ENCODE data around the gene EDEM1. TPM values are rescaled to one million over a fixed set of nuclear protein-coding genes. Genes with fewer than 3 reads are reported as not detected.

EDEM1 gene
- total RNA-seq, 4 donors from 2014 or later: 17.1 to 58.4 (median 37.7) TPM

DNA sequence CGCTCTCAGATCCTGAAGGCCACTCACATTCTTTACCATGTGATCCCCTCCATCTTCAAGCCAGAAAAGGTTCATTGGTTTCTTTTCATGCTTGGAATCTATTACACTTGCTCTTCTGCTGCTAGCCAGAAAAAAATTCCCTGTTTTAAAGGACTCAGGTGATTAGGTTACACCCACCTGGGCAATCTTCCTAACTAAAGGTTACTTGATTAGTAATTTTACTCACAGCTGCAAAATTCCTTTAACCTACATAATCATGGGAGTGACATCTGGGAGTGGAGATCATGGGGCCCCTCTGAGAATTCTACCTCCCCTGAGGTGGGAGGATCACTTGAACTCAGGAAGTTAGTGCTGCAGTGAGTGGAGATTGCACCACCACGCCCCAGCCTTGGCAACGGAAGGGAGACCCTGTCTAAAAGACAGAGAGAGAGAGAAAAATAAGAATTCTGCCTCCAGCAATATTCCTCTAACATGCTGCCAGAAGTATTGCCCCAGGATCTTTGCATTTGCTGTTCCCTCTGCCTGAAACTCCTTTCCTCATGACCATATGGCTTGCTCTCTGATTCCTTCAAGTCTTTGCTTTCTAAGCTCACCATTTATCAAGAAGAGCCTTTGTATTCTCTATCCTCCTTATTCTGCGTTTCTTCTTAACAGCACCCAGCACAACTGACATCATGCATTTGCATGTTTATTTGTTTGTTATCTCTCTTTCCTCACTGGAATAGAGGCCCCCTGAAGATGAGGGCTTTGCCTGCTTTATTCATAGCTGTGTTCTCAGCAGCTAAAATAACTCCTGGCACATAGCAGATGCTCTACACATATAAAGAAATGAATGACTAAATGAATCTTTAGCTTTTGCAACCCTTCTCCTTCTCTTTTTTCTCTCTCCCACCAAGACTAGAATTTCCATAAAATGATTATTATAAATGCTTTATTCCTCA is 68.2 kb downstream of the EDEM1 start:
- no peak overlapping the region for H3K27ac ChIP-seq

DNA sequence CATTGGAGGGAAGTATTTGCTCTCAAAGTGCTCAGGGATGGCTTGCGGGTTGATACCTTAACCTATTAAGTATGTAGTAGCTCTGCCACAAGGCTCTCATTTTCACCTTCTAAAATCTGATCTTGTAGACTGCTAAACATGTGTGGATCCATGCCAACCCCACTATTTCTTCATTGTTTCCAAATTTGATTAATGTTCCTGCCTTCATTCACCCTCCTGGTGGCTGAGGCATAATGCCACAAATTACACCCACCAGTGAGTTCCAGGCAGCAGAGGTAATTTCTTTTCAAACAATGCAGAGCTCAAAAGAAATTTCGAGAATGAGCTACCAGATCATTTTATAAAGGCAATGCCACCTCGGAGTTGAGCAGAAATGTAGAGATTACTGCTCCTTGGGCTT is 71.0 kb downstream of the EDEM1 start:
- Histone ChIP-seq H3K4me3 (no peak overlapping the region), H3K9me3 (no peaks in the 10 kb centered on the region), H3K36me3 (no peaks in the 10 kb centered on the region), H3K27me3 (no peaks in the 10 kb centered on the region), H3K4me1 (no peaks in the 10 kb centered on the region), H3K27ac (no peak overlapping the region)
- TF ChIP-seq POLR2A (IDR thresholded peaks at IDR 0.05): no peak
- TF ChIP-seq, protein P1, sequence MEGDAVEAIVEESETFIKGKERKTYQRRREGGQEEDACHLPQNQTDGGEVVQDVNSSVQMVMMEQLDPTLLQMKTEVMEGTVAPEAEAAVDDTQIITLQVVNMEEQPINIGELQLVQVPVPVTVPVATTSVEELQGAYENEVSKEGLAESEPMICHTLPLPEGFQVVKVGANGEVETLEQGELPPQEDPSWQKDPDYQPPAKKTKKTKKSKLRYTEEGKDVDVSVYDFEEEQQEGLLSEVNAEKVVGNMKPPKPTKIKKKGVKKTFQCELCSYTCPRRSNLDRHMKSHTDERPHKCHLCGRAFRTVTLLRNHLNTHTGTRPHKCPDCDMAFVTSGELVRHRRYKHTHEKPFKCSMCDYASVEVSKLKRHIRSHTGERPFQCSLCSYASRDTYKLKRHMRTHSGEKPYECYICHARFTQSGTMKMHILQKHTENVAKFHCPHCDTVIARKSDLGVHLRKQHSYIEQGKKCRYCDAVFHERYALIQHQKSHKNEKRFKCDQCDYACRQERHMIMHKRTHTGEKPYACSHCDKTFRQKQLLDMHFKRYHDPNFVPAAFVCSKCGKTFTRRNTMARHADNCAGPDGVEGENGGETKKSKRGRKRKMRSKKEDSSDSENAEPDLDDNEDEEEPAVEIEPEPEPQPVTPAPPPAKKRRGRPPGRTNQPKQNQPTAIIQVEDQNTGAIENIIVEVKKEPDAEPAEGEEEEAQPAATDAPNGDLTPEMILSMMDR (IDR thresholded peaks at IDR 0.05): no peak
- intact Hi-C loops (cut with DNase I; ENCODE audit: low total_unique reads): no loop called here
- DNase-seq: no peak

More for the DNA sequence above, 68.2 kb downstream of the EDEM1 start:
- Histone ChIP-seq H3K27me3 (no peaks in the 10 kb centered on the region), H3K36me3 (no peaks in the 10 kb centered on the region), H3K4me1 (no peaks in the 10 kb centered on the region), H3K9me3 (no peaks in the 10 kb centered on the region), H3K4me3 (no peak overlapping the region)
- intact Hi-C loops (cut with DNase I; ENCODE audit: low total_unique reads): no loop called here
- no peak for TF ChIP-seq POLR2A (IDR thresholded peaks at IDR 0.05)
- TF ChIP-seq, protein P1 (IDR thresholded peaks at IDR 0.05): no peak
- DNase-seq: no peak

DNA sequence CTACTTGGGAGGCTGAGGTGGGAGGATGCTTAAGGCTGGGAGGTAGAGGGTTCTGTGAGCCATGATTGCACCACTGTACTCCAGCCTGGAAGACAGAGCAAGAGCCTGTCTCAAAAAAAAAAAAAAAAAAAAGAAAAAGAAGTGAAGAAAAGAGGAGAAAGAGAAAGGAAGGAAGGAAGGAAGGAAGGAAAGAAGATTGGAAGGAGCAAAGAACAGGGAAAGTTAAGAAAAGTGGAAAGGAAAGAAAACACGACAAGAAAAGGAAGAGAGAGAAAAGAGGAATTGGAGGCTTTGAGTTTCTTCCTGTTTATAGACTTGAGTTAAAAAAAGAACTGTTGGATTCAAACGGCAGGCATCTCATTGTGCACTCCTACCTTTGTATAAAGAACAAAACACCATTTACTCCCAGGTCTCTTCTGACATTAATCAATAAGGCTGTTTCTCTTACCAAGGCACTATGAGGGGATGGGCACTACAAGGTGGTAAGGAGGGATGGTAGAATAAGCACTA is 73.5 kb downstream of the EDEM1 start:
- Histone ChIP-seq H3K36me3 (no peaks in the 10 kb centered on the region), H3K4me3 (no peak overlapping the region), H3K9me3 (no peaks in the 10 kb centered on the region), H3K27ac (no peak overlapping the region), H3K4me1 (no peaks in the 10 kb centered on the region), H3K27me3 (no peaks in the 10 kb centered on the region)
- no peak for TF ChIP-seq POLR2A (IDR thresholded peaks at IDR 0.05)
- TF ChIP-seq, protein P1 (IDR thresholded peaks at IDR 0.05): no peak
- DNase-seq: no peak
- intact Hi-C loops (cut with DNase I; ENCODE audit: low total_unique reads): no loop called here

DNA sequence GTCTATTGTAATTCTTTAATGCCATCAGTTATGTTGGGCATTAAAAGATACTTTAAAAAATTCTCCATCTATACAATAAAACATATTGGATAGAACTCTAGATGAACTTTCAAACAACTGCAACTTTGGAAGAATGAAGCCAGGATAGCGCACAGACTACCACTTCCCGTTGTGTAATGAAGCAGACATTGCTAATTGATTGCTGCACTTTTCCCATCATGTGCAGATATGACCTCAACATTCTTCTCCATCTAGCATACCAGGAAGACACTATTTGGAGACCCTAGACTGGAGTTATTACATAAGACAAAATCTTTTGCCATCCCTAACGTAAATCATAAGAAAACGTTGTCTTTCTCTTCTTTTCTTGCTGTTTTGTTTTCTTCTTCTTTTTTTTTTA is 75.0 kb downstream of the EDEM1 start:
- no peak overlapping the region for H3K4me3 ChIP-seq
- H3K27me3 ChIP-seq: no peaks in the 10 kb centered on the region
- H3K9me3 ChIP-seq: no peaks in the 10 kb centered on the region
- intact Hi-C loops (cut with DNase I; ENCODE audit: low total_unique reads): no loop called here
- H3K36me3 ChIP-seq: no peaks in the 10 kb centered on the region
- DNase-seq: no peak
- H3K27ac ChIP-seq: no peak overlapping the region
- no peaks in the 10 kb centered on the region for H3K4me1 ChIP-seq
- TF ChIP-seq, protein P1 (IDR thresholded peaks at IDR 0.05): no peak
- no peak for TF ChIP-seq POLR2A (IDR thresholded peaks at IDR 0.05)

DNA sequence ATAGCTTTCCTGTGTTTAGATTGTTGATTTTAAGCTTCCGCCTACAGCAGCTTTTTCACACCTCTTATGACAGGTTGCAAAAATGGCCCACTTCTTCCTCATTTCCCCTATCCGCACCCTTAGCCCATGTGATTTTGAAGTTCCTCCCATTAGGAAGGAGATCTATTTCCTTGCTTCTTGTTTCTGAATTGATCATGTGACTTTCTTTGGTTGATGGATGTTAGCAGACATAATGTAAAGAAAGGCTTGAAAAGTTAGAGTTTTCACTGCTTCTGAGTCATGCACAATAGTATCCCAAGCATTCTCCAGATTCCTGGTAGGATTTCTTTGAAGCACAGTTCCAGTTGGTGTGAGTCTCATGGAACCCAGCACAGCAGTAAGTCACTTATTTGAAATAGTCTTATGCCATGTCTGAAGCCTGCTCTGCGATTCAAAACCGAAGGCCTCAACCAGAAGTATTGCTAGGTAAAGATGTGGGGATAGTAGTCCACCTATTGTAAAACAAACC is 76.6 kb downstream of the EDEM1 start:
- no peak for DNase-seq

More for the DNA sequence above, 76.6 kb downstream of the EDEM1 start:
- Histone ChIP-seq H3K4me1 (no peaks in the 10 kb centered on the region), H3K4me3 (no peak overlapping the region), H3K27me3 (no peaks in the 10 kb centered on the region), H3K9me3 (no peaks in the 10 kb centered on the region), H3K27ac (no peak overlapping the region), H3K36me3 (no peaks in the 10 kb centered on the region)
- intact Hi-C loops (cut with DNase I; ENCODE audit: low total_unique reads): no loop called here
- TF ChIP-seq POLR2A (IDR thresholded peaks at IDR 0.05): no peak
- TF ChIP-seq, protein P1 (IDR thresholded peaks at IDR 0.05): no peak

Data from uterus (tissue), 4 donors.